T follicular helper cell (primary cell): ENCODE results near the gene PRR32.
"Not testable (repeated sequence)": the region's sequence is repeated elsewhere in the genome, so short reads cannot be mapped to it uniquely, and the experiment has no call there.

Experiments
- DNase-seq: peaks from one replicate; pipeline ENCODE4 v3.0.0-alpha.2; 2020; ENCODE audit warnings: low read depth
- total RNA-seq, 2 experiments: gene quantifications; one replicate each; lab custom pipeline; 2026; lab: John Stamatoyannopoulos, UW

PRR32 gene
- 0 reads per million in 2 experiments for total RNA-seq

- no peak for DNase-seq
These were observed at the start of gene PRR32 for GRCh38 chrX:126819429-126819828. TSS of gene PRR32 (plus strand) at chrX:126819729. CDS start at chrX:126819844, 115 bp downstream.

GRCh38 chrX:126770179-126770578 lies 49.4 kb upstream of the PRR32 start:
- DNase-seq, result no peak

GRCh38 chrX:126785539-126785938 lies 34.0 kb upstream of the PRR32 start:
- no peak for DNase-seq

DNA sequence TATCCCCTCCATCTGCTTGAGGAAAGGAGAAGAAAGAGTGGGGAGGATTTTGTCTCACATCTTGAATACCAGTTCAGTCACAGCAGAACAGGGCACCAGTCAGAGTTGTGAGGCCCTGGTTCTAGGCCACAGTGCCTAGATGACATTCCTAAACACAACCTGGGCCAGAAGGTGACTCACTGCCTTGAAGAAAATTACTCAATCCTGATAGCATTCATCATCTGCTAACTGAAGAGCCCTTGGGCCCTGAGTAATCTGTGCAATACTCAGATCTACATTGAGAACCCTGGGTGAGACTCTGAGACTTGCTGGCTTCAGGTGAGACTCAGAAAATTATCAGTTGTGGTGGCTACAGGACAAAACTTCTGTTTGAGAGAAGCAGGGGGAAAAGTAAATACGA lies 20.5 kb upstream of the PRR32 start:
- DNase-seq, result no peak

DNA sequence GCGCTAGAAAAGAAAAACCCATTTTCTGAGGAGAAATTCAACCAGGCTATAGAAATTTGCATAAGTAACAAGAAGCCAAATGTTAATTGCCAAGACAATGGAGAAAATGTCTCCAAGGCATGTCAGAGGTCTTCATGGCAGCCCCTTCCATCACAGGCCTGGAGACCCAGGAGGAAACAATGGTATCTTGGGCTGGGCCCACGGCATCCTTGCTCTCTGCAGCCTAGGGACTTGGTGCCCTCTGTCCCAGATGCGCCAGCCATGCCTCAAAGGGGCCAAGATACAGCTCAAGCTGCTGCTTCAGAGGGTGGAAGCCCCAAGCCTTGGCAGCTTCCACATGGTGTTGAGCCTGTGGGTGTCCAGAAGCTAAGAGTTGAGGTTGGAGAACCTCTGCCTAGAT lies 12.7 kb upstream of the PRR32 start:
- DNase-seq, result not testable (repeated sequence)

- no peak for DNase-seq
These were observed 3.7 kb upstream of the PRR32 start for GRCh38 chrX:126815806-126816205.

DNA sequence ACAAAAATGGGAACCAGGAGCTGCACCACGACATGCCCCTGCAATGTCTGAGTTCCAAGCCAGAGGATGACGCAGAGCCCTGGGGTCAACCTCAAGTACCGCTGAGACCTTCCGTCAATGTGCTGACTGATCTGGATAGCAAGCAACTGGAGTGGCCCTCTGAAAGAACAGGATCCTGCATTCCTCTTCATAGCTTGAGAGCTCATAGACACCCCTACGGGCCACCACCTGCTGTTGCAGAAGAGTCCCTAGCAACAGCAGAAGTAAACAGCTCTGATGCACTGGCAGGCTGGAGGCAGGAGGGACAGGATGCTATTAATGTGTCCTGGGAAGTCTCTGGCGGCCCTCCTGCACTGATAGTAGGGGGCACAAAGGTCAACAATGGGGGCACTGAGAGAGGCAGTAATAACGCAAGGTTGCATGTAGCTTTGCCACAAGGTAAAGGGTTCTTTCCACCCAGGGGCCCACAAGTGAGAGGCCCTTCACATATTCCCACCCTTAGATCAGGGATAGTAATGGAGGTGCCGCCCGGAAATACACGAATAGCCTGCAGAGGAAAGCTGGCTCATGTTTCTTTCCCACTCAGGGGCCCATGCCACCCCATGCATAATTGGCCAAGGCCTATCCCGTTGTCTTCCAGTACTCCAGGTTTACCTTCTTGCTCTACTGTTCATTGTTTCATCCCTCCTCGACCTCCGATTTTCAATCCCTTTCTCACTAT lies 1.3 kb downstream of the PRR32 start:
- DNase-seq, result no peak

DNA sequence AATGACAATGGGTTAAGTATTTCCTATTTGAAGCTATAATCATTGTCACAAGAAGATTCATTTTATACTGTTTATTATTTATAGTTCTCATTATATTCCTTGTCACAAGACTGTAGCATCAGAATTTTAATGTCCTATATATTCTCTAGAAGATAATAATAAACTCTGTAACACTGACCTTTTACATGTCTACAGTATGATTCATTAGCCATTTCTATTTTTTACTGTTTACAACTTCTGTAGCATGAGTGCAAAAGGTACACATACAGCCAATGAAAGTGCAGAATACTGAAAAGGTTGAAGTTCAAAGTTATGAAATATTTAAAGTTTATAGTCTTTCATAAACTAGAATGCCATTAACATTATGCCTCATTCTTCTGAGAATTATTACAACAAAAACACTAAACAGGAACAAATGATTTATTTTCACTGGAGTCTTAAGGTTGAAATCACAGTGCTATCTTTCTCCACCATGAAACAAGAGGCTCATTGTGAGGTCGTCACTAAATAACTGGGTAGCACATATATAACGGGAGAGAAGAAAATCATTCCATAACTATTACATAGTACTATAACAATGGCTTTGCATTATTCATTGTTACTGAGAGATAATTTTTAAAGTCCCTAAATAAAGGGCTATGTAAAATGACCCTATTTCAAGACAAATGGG lies 4.9 kb downstream of the PRR32 start:
- no peak for DNase-seq

GRCh38 chrX:126825566-126826193 lies 6.2 kb downstream of the PRR32 start:
- DNase-seq, result no peak

DNA sequence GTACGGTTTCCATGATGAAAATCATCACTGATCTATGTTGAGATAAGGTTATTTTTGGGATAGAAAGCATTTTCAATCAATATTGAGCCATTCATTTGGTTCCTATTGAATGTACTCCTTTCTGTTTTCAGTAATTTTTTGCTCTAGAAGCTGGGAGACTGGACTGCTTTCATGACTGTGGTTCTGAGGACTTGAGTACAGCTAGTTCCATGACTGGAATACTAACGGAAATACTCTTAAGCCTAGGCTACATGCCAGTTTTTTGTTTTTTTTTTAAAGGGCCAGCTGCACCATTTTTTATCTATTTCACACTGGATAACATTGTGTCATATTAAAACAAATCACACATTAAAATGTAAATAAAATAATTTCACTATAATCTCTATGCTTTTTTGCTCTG lies 16.7 kb downstream of the PRR32 start:
- no peak for DNase-seq

DNA sequence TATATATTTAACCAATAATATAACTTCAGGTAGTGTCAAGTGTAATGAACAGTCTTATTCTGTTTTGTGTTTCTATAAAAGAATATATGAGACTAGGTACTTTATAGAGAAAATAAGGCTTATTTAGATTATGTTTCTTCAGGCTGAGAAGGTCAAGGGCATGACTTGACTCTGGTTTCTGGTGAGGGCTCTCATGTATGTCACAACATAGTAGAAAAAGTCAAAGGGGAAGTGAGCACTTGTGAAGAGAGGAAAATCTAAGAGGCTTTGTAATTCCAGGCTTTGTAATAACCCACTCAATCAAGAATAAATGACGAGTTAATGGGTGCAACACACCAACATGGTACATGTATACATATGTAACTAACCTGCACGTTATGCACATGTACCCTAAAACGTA lies 27.6 kb downstream of the PRR32 start:
- no peak for DNase-seq

GRCh38 chrX:126855839-126856524 lies 36.5 kb downstream of the PRR32 start:
- no peak for DNase-seq
